Neuronal stem cell (in vitro differentiated cells): ENCODE measurements around the gene AKR1C4.
"Not testable (repeated sequence)": the region's sequence is repeated elsewhere in the genome, so short reads cannot be mapped to it uniquely, and the experiment has no call there.

ENCODE experiments used
- DNase-seq: peaks from one replicate; pipeline ENCODE4 v3.0.0-alpha.2; 2013; ENCODE audit warnings: low spot score
- H2AFZ ChIP-seq: one replicate; pipeline ENCODE4 v1.6.1; 2013; ENCODE audit warnings: mild to moderate bottlenecking, low read length, inconsistent platforms
- H2AK5ac ChIP-seq: 2 replicates; pipeline ENCODE4 v1.6.1; 2013; ENCODE audit warnings: low read depth, mild to moderate bottlenecking, inconsistent platforms, low read length, moderate library complexity, mixed read lengths
- H2BK120ac ChIP-seq: 2 replicates; pipeline ENCODE4 v1.6.1; 2013; ENCODE audit warnings: low read depth, mild to moderate bottlenecking, inconsistent platforms, low read length, moderate library complexity, mixed read lengths
- H2BK12ac ChIP-seq: one replicate; pipeline ENCODE4 v1.6.1; 2013; ENCODE audit warnings: low read length, inconsistent platforms
- H2BK15ac ChIP-seq: 2 replicates; pipeline ENCODE4 v1.6.1; 2013; ENCODE audit warnings: mild to moderate bottlenecking, low read length, inconsistent platforms, mixed read lengths
- H2BK5ac ChIP-seq: one replicate; pipeline ENCODE4 v1.6.1; 2013; ENCODE audit warnings: inconsistent platforms, mild to moderate bottlenecking, low read length, moderate library complexity
- H3K14ac ChIP-seq: one replicate; pipeline ENCODE4 v1.6.1; 2013; ENCODE audit warnings: low read length, inconsistent platforms
- H3K18ac ChIP-seq: 2 replicates; pipeline ENCODE4 v1.6.1; 2013; ENCODE audit warnings: low read length, inconsistent platforms
- H3K23ac ChIP-seq: 2 replicates; pipeline ENCODE4 v1.6.1; 2013; ENCODE audit warnings: low read depth, mild to moderate bottlenecking, mixed read lengths, low read length, inconsistent platforms; ENCODE audit not compliant: poor library complexity
- H3K27ac ChIP-seq: replicated peaks from 3 replicates; pipeline ENCODE4 v1.5.1; 2013; ENCODE audit warnings: low read length, inconsistent platforms
- H3K27me3 ChIP-seq, 3 experiments: 2 replicates each; pipeline ENCODE4 v1.6.1; 2013; ENCODE audit warnings: low read length in 3 of 3, mild to moderate bottlenecking in 2 of 3, inconsistent platforms in 1 of 3, low read depth in 1 of 3, mixed read lengths in 1 of 3, moderate library complexity in 1 of 3; ENCODE audit not compliant: control insufficient read depth in 3 of 3, insufficient read depth in 3 of 3
- H3K36me3 ChIP-seq, 2 donors: replicated peaks in 1 of 2; 2 replicates each; pipeline ENCODE4 v1.6.1; 2013; ENCODE audit warnings: low read length in 2 of 2; ENCODE audit not compliant: control insufficient read depth in 2 of 2, insufficient read depth in 2 of 2
- H3K4ac ChIP-seq: 2 replicates; pipeline ENCODE4 v1.6.1; 2013; ENCODE audit warnings: inconsistent platforms, mild to moderate bottlenecking, low read length, moderate library complexity
- H3K4me1 ChIP-seq, 2 donors: 1 replicate in 1 of 2; 2 replicates in 1 of 2; pipeline ENCODE4 v1.6.1; 2013; ENCODE audit warnings: low read length in 2 of 2, low read depth in 1 of 2; ENCODE audit not compliant: control insufficient read depth in 2 of 2, insufficient read depth in 1 of 2
- H3K4me2 ChIP-seq: one replicate; pipeline ENCODE4 v1.6.1; 2013; ENCODE audit warnings: mild to moderate bottlenecking, low read length, inconsistent platforms; ENCODE audit not compliant: insufficient read depth, poor library complexity, severe bottlenecking
- H3K4me3 ChIP-seq, 2 donors: 2 replicates each; pipeline ENCODE4 v1.5.1; 2013; ENCODE audit warnings: low read length in 2 of 2, mild to moderate bottlenecking in 2 of 2, inconsistent platforms in 1 of 2, moderate library complexity in 1 of 2
- H3K79me1 ChIP-seq: one replicate; pipeline ENCODE4 v1.6.1; 2013; ENCODE audit warnings: low read depth, mild to moderate bottlenecking, inconsistent platforms, low read length, moderate library complexity
- H3K9ac ChIP-seq: one replicate; pipeline ENCODE4 v1.6.1; 2013; ENCODE audit warnings: mild to moderate bottlenecking, low read depth, low read length, inconsistent platforms; ENCODE audit not compliant: poor library complexity
- H3K9me3 ChIP-seq, 2 donors: replicated peaks in 1 of 2; 2 replicates each; pipeline versions ENCODE3 to v1.6.1; 2013; ENCODE audit warnings: low read length in 2 of 2, mild to moderate bottlenecking in 2 of 2, inconsistent platforms in 1 of 2, low read depth in 1 of 2, mixed read lengths in 1 of 2, moderate library complexity in 1 of 2; ENCODE audit not compliant: control insufficient read depth in 2 of 2, insufficient read depth in 1 of 2
- H4K8ac ChIP-seq: one replicate; pipeline ENCODE4 v1.6.1; 2013; ENCODE audit warnings: low read depth, mild to moderate bottlenecking, inconsistent platforms, low read length, moderate library complexity
- H4K91ac ChIP-seq: one replicate; pipeline ENCODE4 v1.6.1; 2013; ENCODE audit warnings: low read length, low read depth, mild to moderate bottlenecking, inconsistent platforms; ENCODE audit not compliant: poor library complexity
- WGBS, 2 donors: extraction: QIAGEN DNeasy Blood & Tissue Kit; methylation state at CpG; one replicate each; pipeline ENCODE4 v1.1.7; 2013; ENCODE audit warnings: missing lambda C conversion rate in 2 of 2, mixed read lengths in 1 of 2; ENCODE audit not compliant: insufficient read length in 2 of 2, insufficient replicate concordance in 1 of 2; ENCODE audit errors: extremely low coverage in 2 of 2; 5-methylcytosine and 5-hydroxymethylcytosine counted together

The AKR1C4 gene

DNA sequence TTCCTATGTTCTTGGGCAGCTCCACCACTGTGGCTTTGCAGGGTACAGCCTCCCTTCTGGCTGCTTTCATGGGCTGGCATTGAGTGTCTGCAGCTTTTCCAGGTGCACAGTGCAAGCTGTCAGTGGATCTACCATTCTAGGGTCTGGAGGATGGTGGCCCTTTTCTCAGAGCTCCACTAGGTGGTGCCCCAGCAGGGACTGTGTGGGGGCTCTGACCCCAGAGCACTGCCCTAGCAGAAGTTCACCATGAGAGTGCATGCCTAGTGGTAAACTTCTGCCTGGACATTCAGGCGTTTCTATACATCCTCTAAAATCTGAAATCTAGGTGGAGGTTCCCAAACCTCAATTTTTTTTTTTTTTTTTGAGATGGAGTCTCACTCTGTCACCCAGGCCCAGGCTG, 13.6 kb downstream of the AKR1C4 start:
- H2AK5ac ChIP-seq, H4K91ac ChIP-seq, H3K4me2 ChIP-seq, H3K14ac ChIP-seq, H3K9ac ChIP-seq, DNase-seq, H3K4me1 ChIP-seq, H3K4ac ChIP-seq, H3K36me3 ChIP-seq, H2BK15ac ChIP-seq, H3K18ac ChIP-seq, H3K27ac ChIP-seq, H3K4me3 ChIP-seq, H2BK5ac ChIP-seq, H2AFZ ChIP-seq, H3K23ac ChIP-seq, H2BK120ac ChIP-seq, H4K8ac ChIP-seq, H3K9me3 ChIP-seq, H2BK12ac ChIP-seq, H3K79me1 ChIP-seq, H3K27me3 ChIP-seq: not testable (repeated sequence)
- no CpG with 5 or more reads among the region's 1 CpG for WGBS, 2 donors

DNA sequence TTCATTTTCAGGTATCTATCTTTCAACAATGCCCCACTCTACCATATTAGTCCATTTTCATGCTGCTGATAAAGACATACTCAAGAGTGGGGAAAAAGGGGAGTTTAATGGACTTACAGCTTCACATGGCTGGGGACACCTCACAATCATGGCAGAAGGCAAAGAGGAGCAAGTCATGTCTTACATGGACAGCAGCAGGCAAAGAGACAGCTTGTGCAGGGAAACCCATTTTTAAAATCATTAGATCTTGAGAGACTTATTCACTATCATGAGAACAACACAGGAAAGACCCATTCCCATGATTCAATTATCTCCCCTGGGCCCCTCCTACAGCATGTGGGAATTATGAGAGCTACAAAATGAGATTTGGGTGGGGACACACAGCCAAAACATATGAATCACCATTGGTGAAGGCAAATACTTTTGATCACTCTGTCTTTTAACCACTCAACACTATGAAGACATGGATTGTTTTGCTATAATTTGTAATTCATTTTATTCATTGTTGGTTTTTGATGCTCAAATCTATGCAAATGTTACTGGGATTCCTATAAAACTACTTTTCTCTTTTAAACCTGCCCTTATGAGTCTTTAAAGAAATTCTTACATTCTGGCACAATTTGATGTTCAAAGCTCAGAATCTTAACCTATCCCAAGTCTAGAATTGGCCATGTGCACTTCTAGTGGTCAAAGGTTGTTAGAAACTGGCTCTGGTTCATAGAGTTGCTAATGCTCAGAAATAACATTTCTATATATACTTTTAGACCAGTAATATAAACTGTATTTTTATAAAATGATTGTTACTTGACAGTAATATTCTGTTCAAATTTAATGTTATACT, 15.3 kb downstream of the AKR1C4 start:
- no peak overlapping the region for H4K91ac ChIP-seq
- H3K4me3 ChIP-seq, result no peak overlapping the region

DNA sequence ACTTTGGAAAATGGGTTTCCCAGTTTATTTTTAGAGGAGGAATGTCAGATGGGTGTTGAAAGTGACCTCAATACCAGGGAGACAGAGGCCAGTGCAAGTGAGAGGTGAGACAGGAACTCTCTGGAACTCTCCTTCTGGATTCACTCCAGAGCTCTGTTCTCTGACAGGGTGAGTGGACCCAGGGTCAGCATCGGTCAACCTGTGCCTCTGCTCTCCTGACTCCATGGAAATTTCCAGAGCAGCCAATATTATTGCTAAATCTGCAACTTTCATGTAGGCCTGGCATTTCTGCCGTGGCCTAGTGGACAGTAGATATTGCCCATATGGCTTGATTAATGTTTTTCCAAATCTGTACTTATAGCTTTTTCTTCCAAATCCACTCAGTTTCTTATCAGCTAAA, 20.2 kb downstream of the AKR1C4 start:
- no peak overlapping the region for H3K9ac ChIP-seq
- H2BK120ac ChIP-seq, result no peak overlapping the region
- no peak overlapping the region for H2BK15ac ChIP-seq
- H3K4me2 ChIP-seq, result no peak overlapping the region
- H2BK5ac ChIP-seq, result no peak overlapping the region
- no peak overlapping the region for H3K23ac ChIP-seq
- no peaks in the 10 kb centered on the region for H3K79me1 ChIP-seq
- DNase-seq, result no peak
- H3K4me3 ChIP-seq, result no peak overlapping the region
- H3K4me1 ChIP-seq, result no peaks in the 10 kb centered on the region
- H3K27ac ChIP-seq, result no peak overlapping the region
- H2AFZ ChIP-seq, result no peak overlapping the region
- no peak overlapping the region for H4K8ac ChIP-seq
- H2BK12ac ChIP-seq, result no peak overlapping the region
- no peak overlapping the region for H3K14ac ChIP-seq
- H3K18ac ChIP-seq, result no peak overlapping the region
- H3K36me3 ChIP-seq, result no peaks in the 10 kb centered on the region
- H3K27me3 ChIP-seq, result no peaks in the 10 kb centered on the region
- H3K4ac ChIP-seq, result no peak overlapping the region
- no peak overlapping the region for H4K91ac ChIP-seq
- H2AK5ac ChIP-seq, result no peak overlapping the region
- no peaks in the 10 kb centered on the region for H3K9me3 ChIP-seq
- no CpG with 5 or more reads among the region's 2 CpGs for WGBS, 2 donors

More for the DNA sequence above, 15.3 kb downstream of the AKR1C4 start:
- H3K36me3 ChIP-seq, result no peaks in the 10 kb centered on the region
- no peak overlapping the region for H2AFZ ChIP-seq
- no peak overlapping the region for H3K4me2 ChIP-seq
- no peak overlapping the region for H4K8ac ChIP-seq
- H2BK5ac ChIP-seq, result no peak overlapping the region
- H3K27me3 ChIP-seq, result no peaks in the 10 kb centered on the region
- no peak overlapping the region for H3K14ac ChIP-seq
- H3K9ac ChIP-seq, result no peak overlapping the region
- DNase-seq, result no peak
- H3K9me3 ChIP-seq, result no peaks in the 10 kb centered on the region
- no peaks in the 10 kb centered on the region for H3K79me1 ChIP-seq
- no peak overlapping the region for H3K27ac ChIP-seq
- no peak overlapping the region for H2AK5ac ChIP-seq
- H2BK12ac ChIP-seq, result no peak overlapping the region
- no peak overlapping the region for H3K23ac ChIP-seq
- H2BK120ac ChIP-seq, result no peak overlapping the region
- no peak overlapping the region for H3K18ac ChIP-seq
- H3K4me1 ChIP-seq, result no peaks in the 10 kb centered on the region
- no peak overlapping the region for H3K4ac ChIP-seq
- no peak overlapping the region for H2BK15ac ChIP-seq

DNA sequence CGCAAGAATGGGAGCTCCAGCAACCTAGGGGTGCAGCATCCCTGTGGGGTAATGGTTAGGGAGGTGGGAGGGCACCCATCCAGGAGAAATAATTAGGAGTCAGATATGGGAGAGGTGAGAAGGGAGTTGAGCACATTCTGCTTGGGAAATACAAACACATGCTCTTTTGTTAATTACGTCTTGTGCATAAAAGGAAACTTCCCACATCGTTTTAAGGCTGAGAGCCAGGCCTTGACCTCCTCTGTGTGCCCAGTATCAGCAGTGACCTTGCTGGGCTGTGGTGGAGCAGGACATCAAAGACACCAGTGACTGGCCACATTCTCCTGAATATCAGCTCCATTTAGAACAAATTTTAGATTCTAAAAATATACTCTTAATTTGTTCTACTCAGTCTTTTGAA, 22.6 kb downstream of the AKR1C4 start:
- no peak overlapping the region for H3K4me2 ChIP-seq
- H3K27me3 ChIP-seq, result no peaks in the 10 kb centered on the region
- no peak overlapping the region for H4K8ac ChIP-seq
- H3K27ac ChIP-seq, result no peak overlapping the region
- H2AFZ ChIP-seq, result no peak overlapping the region
- H3K23ac ChIP-seq, result no peak overlapping the region
- H2BK15ac ChIP-seq, result no peak overlapping the region
- H4K91ac ChIP-seq, result no peak overlapping the region
- H3K4ac ChIP-seq, result no peak overlapping the region
- DNase-seq, result no peak
- H3K14ac ChIP-seq, result no peak overlapping the region
- H2BK5ac ChIP-seq, result no peak overlapping the region
- no peak overlapping the region for H2AK5ac ChIP-seq
- H3K36me3 ChIP-seq, result no peaks in the 10 kb centered on the region
- H3K4me1 ChIP-seq, result no peaks in the 10 kb centered on the region
- H3K4me3 ChIP-seq, result no peak overlapping the region
- WGBS, 2 donors, result no CpG with 5 or more reads among the region's 3 CpGs
- H3K9me3 ChIP-seq, result no peaks in the 10 kb centered on the region
- H3K79me1 ChIP-seq, result no peaks in the 10 kb centered on the region
- no peak overlapping the region for H3K9ac ChIP-seq
- H2BK12ac ChIP-seq, result no peak overlapping the region
- H3K18ac ChIP-seq, result no peak overlapping the region
- no peak overlapping the region for H2BK120ac ChIP-seq
